HCT116 (cell line): ENCODE data around the gene NAV3. TPM values are rescaled to one million over a fixed set of nuclear protein-coding genes. Genes with fewer than 3 reads are reported as not detected.

ENCODE experiments used
- ATAC-seq: fragments of 200-7000 bp; cut with Tn5 transposase; 2 replicates; pipeline ENCODE4 v1.9.1; 2020; ENCODE audit warnings: mild to moderate bottlenecking, moderate library complexity
- BruUV-seq: library from RNA; stranded (reverse); fragments of 400-500 nt; replicated peaks from 2 replicates; lab custom pipeline; 2021; lab: Mats Ljungman, UMichigan
- CTCF ChIA-PET: fragments of 300-600 bp; sonication (Branson Sonifier 250); formaldehyde crosslinking; loops from one replicate; lab custom pipeline; 2021; ENCODE audit warnings: antibody characterized with exemption; lab: Charles Lee
- POLR2A ChIA-PET: fragments of 300-600, 350-600 bp; sonication (Branson Sonifier 250); formaldehyde crosslinking; loops from one replicate; lab custom pipeline; 2021; ENCODE audit warnings: antibody characterized with exemption; lab: Charles Lee
- RAD21 ChIA-PET, 2 experiments: fragments of 300-600 bp; sonication (Branson Sonifier 250); formaldehyde crosslinking; loops; one replicate each; lab custom pipeline; 2023; ENCODE audit warnings: low total read pairs in 2 of 2; ENCODE audit not compliant: uncharacterized antibody in 2 of 2, unreplicated experiment in 2 of 2, low non-redundant PET in 1 of 2; lab: Charles Lee
- DNase-seq: peaks from one replicate; pipeline ENCODE4 v3.0.0-alpha.2; 2010; ENCODE audit warnings: low read depth, low spot score
- H2AFZ ChIP-seq: fragments of 200-600 bp; shearing (Covaris generic), sonication (generic); 2 replicates; pipeline ENCODE4 v1.6.1; 2017; ENCODE audit warnings: low read depth, mixed run types, mixed read lengths, antibody characterized with exemption, low read length; ENCODE audit not compliant: poor library complexity, severe bottlenecking
- H3K27ac ChIP-seq: 2 replicates; pipeline ENCODE4 v1.5.1; 2012; ENCODE audit warnings: low read depth, low read length
- H3K27me3 ChIP-seq: fragments of 200-600 bp; sonication (generic); 2 replicates; pipeline ENCODE4 v1.6.1; 2016; ENCODE audit warnings: mixed run types, low read length, mixed read lengths; ENCODE audit not compliant: insufficient read depth
- H3K36me3 ChIP-seq, 2 experiments: fragments of 200-500 bp in 1 of 2; fragments of 200-600 bp in 1 of 2; sonication (Bioruptor generic) in 1 of 2; sonication (generic) in 1 of 2; 2 replicates each; pipeline versions ENCODE4 v1.5.1 to v1.6.1; 2014 to 2016; ENCODE audit warnings: low read length in 2 of 2, inconsistent platforms in 1 of 2, mixed read lengths in 1 of 2, mixed run types in 1 of 2; ENCODE audit not compliant: insufficient read depth in 2 of 2, control insufficient read depth in 1 of 2
- H3K4me1 ChIP-seq, 2 experiments: fragments of 200-600 bp in 1 of 2; sonication (generic) in 1 of 2; 2 replicates each; pipeline versions ENCODE4 v1.5.1 to v1.6.1; 2012 to 2017; ENCODE audit warnings: low read length in 2 of 2, inconsistent platforms in 1 of 2, mild to moderate bottlenecking in 1 of 2, mixed read lengths in 1 of 2, mixed run types in 1 of 2, moderate library complexity in 1 of 2; ENCODE audit not compliant: insufficient read depth in 2 of 2, control insufficient read depth in 1 of 2
- H3K4me2 ChIP-seq: fragments of 200-600 bp; sonication (generic); 2 replicates; pipeline ENCODE4 v1.6.1; 2017; ENCODE audit warnings: mixed run types, low read length, mixed read lengths
- H3K4me3 ChIP-seq, 2 experiments: fragments of 200-600 bp in 1 of 2; sonication (generic) in 1 of 2; replicated peaks in 1 of 2; 2 replicates each; pipeline ENCODE4 v1.5.1; 2011 to 2016; ENCODE audit warnings: low read length in 2 of 2, control low read depth in 1 of 2, low read depth in 1 of 2, mild to moderate bottlenecking in 1 of 2, mixed read lengths in 1 of 2, mixed run types in 1 of 2
- H3K79me2 ChIP-seq: fragments of 200-600 bp; sonication (generic); 2 replicates; pipeline ENCODE4 v1.6.1; 2017; ENCODE audit warnings: mild to moderate bottlenecking, mixed run types, low read length, moderate library complexity, mixed read lengths; ENCODE audit not compliant: insufficient read depth
- H3K9ac ChIP-seq: fragments of 200-600 bp; sonication (generic); 2 replicates; pipeline ENCODE4 v1.6.1; 2016; ENCODE audit warnings: low read length, mixed read lengths
- H3K9me2 ChIP-seq: fragments of 200-600 bp; sonication (generic), shearing (Covaris generic); 2 replicates; pipeline ENCODE4 v1.6.1; 2017; ENCODE audit warnings: mixed run types, mild to moderate bottlenecking, moderate library complexity; ENCODE audit not compliant: insufficient read depth
- H3K9me3 ChIP-seq, 2 experiments: fragments of 200-500 bp in 1 of 2; fragments of 200-600 bp in 1 of 2; sonication (Bioruptor generic) in 1 of 2; sonication (generic) in 1 of 2; 2 replicates each; pipeline ENCODE4 v1.6.1; 2014 to 2017; ENCODE audit warnings: low read length in 2 of 2, mixed read lengths in 2 of 2, inconsistent platforms in 1 of 2, low read depth in 1 of 2, mild to moderate bottlenecking in 1 of 2, mixed run types in 1 of 2, moderate library complexity in 1 of 2; ENCODE audit not compliant: control insufficient read depth in 1 of 2, insufficient read depth in 1 of 2
- H4K20me1 ChIP-seq: fragments of 200-600 bp; sonication (generic), shearing (Covaris generic); 2 replicates; pipeline ENCODE4 v1.6.1; 2017; ENCODE audit warnings: mixed run types, mild to moderate bottlenecking, moderate library complexity; ENCODE audit not compliant: insufficient read depth
- ATF3 ChIP-seq: IDR thresholded peaks from 2 replicates; pipeline ENCODE4 v1.6.1; 2012
- CBX3 ChIP-seq: IDR thresholded peaks from 2 replicates; pipeline ENCODE4 v1.6.1; 2012; ENCODE audit warnings: low read depth
- CEBPB ChIP-seq: IDR thresholded peaks from 2 replicates; pipeline ENCODE4 v1.6.1; 2012; ENCODE audit warnings: low read depth
- CTCF ChIP-seq, 3 experiments: fragments of 200-600 bp in 1 of 3; sonication (generic) in 1 of 3; IDR thresholded peaks in 2 of 3; conservative IDR thresholded peaks in 1 of 3; 2 replicates each; pipeline ENCODE4 v1.5.1; 2012 to 2017; ENCODE audit warnings: low read depth in 2 of 3, low read length in 2 of 3, antibody characterized with exemption in 1 of 3, borderline replicate concordance in 1 of 3, control low read depth in 1 of 3, mild to moderate bottlenecking in 1 of 3, mixed read lengths in 1 of 3, mixed run types in 1 of 3, moderate library complexity in 1 of 3; ENCODE audit not compliant: insufficient read depth in 1 of 3
- EGR1 ChIP-seq: IDR thresholded peaks from 2 replicates; pipeline ENCODE4 v1.6.1; 2012; ENCODE audit warnings: low read depth
- ELF1 ChIP-seq: IDR thresholded peaks from 2 replicates; pipeline ENCODE4 v1.6.1; 2012; ENCODE audit warnings: low read depth, borderline replicate concordance
- EZH2phosphoT487 ChIP-seq: fragments of 200-600 bp; IDR thresholded peaks from 2 replicates; pipeline ENCODE4 v1.6.1; 2018; ENCODE audit warnings: antibody characterized with exemption, borderline replicate concordance
- FOSL1 ChIP-seq: IDR thresholded peaks from 2 replicates; pipeline ENCODE4 v1.6.1; 2012; ENCODE audit warnings: low read depth
- POLR2A ChIP-seq: IDR thresholded peaks from 2 replicates; pipeline ENCODE4 v1.7.0; 2011; ENCODE audit warnings: borderline replicate concordance; ENCODE audit not compliant: insufficient read depth, insufficient read length; ENCODE audit errors: extremely low read depth
- POLR2AphosphoS5 ChIP-seq: IDR thresholded peaks from 2 replicates; pipeline ENCODE4 v1.6.1; 2011; ENCODE audit warnings: mild to moderate bottlenecking, low read depth, low read length, moderate library complexity
- RAD21 ChIP-seq: IDR thresholded peaks from 2 replicates; pipeline ENCODE4 v1.6.1; 2012; ENCODE audit warnings: low read depth, mild to moderate bottlenecking
- SIN3A ChIP-seq: IDR thresholded peaks from 2 replicates; pipeline ENCODE4 v1.6.1; 2012; ENCODE audit warnings: low read depth
- SP1 ChIP-seq: IDR thresholded peaks from 2 replicates; pipeline ENCODE4 v1.6.1; 2012; ENCODE audit warnings: low read depth
- SRF ChIP-seq: IDR thresholded peaks from 2 replicates; pipeline ENCODE4 v1.6.1; 2012; ENCODE audit warnings: low read depth
- TCF7L2 ChIP-seq: IDR thresholded peaks from 2 replicates; pipeline ENCODE4 v1.7.0; 2011; ENCODE audit warnings: borderline replicate concordance, inconsistent platforms; ENCODE audit not compliant: insufficient read depth, insufficient read length; ENCODE audit errors: extremely low read depth
- YY1 ChIP-seq: IDR thresholded peaks from 2 replicates; pipeline ENCODE4 v1.6.1; 2011; ENCODE audit warnings: low read length, low read depth, moderate library complexity, mild to moderate bottlenecking; ENCODE audit not compliant: insufficient replicate concordance; ENCODE audit errors: extremely low read depth
- ZBTB33 ChIP-seq: IDR thresholded peaks from 2 replicates; pipeline ENCODE4 v1.6.1; 2011; ENCODE audit warnings: mild to moderate bottlenecking, low read length, moderate library complexity; ENCODE audit not compliant: insufficient replicate concordance; ENCODE audit errors: extremely low read depth
- ZFX ChIP-seq: fragments of 450-650 bp; IDR thresholded peaks from 2 replicates; pipeline ENCODE4 v1.6.1; 2017
- intact Hi-C: fragments of 100-400 bp; cut with micrococcal nuclease; formaldehyde crosslinking; loops from 2 replicates; pipeline ENCODE4 v1.10.0; 2022
- total RNA-seq: library from RNA; stranded (reverse); gene quantifications from one replicate; pipeline ENCODE4 v1.2.1, GENCODE V29; 2021; ENCODE audit not compliant: unreplicated experiment
- TF ChIP-seq, protein P1 (sequence below): IDR thresholded peaks from 2 replicates; pipeline ENCODE4 v1.6.1; 2012; ENCODE audit warnings: low read depth
- TF ChIP-seq, protein P2 (sequence below): IDR thresholded peaks from 2 replicates; pipeline ENCODE4 v1.6.1; 2012

The NAV3 gene
- total RNA-seq, 1 experiment from 2014 or later, result 7.8 TPM

DNA sequence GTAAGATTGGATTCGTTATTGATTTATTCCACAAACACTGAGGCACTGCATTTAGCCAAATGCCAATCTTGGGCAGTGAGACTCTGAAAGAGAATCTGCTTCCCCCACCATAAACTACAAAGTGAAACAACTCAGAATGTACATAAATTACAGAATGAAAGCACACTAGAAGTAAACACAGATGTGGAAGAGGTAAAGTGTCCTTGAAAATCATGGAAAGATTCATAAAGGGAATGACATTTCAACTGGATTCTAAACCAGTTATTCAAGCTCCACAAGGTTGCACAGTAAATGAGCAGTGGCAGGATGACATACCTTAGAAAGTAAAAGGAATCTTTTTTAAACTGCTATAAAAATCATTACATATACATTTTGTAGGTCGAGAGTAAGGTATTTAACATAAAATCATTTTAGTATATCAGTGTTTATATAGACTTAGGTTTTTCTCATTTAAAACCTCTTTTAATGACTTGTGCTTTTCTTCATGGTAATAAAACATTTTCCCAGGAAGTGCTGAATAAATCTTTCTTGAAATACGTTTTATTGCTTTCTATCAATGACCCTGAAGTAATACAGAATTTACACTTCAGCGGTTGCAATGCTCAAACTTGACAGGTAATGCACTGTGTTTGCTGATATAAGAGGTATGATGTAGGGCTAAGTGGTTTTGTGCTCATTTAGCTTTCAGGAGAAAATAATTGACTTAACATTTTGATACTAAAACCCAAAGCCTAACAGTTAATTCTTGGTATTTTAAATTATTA lies 270.6 kb downstream of the NAV3 start:
- no peak for DNase-seq
- no TSS peak for BruUV-seq
- Histone ChIP-seq H3K27ac (no peak overlapping the region), H3K79me2 (no peaks in the 10 kb centered on the region), H4K20me1 (no peaks in the 10 kb centered on the region), H3K9me3 (no peaks in the 10 kb centered on the region), H3K4me2 (no peak overlapping the region), H3K27me3 (no peaks in the 10 kb centered on the region), H3K4me3 (no peak overlapping the region), H3K9me2 (no peaks in the 10 kb centered on the region), H3K36me3 (no peaks in the 10 kb centered on the region), H3K9ac (no peak overlapping the region), H3K4me1 (peaks cover 0 to 3% of the 10 kb centered on the region in 2 experiments; a peak in 1 of 4 replicates), H2AFZ (no peak overlapping the region)
- ATAC-seq, result no peak
- ChIA-PET RAD21 (no interaction called here), CTCF (no interaction called here), POLR2A (no interaction called here)
- no peak for TF ChIP-seq YY1
- TF ChIP-seq POLR2AphosphoS5, result no peak
- TF ChIP-seq CTCF (IDR thresholded peaks at IDR 0.05 in 2 of 3, conservative IDR thresholded peaks at IDR 0.05 in 1 of 3; ENCODE audit: borderline replicate concordance in 1 of 3, insufficient read depth in 1 of 3, low read depth in 2 of 3, low read length in 2 of 3), result no peak
- no peak for TF ChIP-seq TCF7L2
- TF ChIP-seq, protein P1, sequence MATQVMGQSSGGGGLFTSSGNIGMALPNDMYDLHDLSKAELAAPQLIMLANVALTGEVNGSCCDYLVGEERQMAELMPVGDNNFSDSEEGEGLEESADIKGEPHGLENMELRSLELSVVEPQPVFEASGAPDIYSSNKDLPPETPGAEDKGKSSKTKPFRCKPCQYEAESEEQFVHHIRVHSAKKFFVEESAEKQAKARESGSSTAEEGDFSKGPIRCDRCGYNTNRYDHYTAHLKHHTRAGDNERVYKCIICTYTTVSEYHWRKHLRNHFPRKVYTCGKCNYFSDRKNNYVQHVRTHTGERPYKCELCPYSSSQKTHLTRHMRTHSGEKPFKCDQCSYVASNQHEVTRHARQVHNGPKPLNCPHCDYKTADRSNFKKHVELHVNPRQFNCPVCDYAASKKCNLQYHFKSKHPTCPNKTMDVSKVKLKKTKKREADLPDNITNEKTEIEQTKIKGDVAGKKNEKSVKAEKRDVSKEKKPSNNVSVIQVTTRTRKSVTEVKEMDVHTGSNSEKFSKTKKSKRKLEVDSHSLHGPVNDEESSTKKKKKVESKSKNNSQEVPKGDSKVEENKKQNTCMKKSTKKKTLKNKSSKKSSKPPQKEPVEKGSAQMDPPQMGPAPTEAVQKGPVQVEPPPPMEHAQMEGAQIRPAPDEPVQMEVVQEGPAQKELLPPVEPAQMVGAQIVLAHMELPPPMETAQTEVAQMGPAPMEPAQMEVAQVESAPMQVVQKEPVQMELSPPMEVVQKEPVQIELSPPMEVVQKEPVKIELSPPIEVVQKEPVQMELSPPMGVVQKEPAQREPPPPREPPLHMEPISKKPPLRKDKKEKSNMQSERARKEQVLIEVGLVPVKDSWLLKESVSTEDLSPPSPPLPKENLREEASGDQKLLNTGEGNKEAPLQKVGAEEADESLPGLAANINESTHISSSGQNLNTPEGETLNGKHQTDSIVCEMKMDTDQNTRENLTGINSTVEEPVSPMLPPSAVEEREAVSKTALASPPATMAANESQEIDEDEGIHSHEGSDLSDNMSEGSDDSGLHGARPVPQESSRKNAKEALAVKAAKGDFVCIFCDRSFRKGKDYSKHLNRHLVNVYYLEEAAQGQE, result no peak
- TF ChIP-seq ZFX, result no peak
- no peak for TF ChIP-seq CBX3
- TF ChIP-seq EGR1, result no peak
- TF ChIP-seq ELF1, result no peak
- TF ChIP-seq SIN3A, result no peak
- TF ChIP-seq, protein P2, sequence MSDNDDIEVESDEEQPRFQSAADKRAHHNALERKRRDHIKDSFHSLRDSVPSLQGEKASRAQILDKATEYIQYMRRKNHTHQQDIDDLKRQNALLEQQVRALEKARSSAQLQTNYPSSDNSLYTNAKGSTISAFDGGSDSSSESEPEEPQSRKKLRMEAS, result no peak
- no peak for TF ChIP-seq RAD21
- TF ChIP-seq CEBPB, result no peak
- no peak for TF ChIP-seq SRF
- TF ChIP-seq POLR2A, result no peak
- TF ChIP-seq ZBTB33, result no peak
- no peak for TF ChIP-seq EZH2phosphoT487
- TF ChIP-seq SP1, result no peak
- TF ChIP-seq FOSL1, result no peak
- no peak for TF ChIP-seq ATF3
- intact Hi-C loops, result no loop called here
